Activated CD8-positive, alpha-beta memory T cell treated with anti-CD3 and anti-CD28 coated beads for 48 hours (primary cell): Measurements from ENCODE around the gene PI4KB.
"Not testable (repeated sequence)": the region's sequence is repeated elsewhere in the genome, so short reads cannot be mapped to it uniquely, and the experiment has no call there.

Experiments
- DNase-seq, 3 experiments: peaks; one replicate each; pipeline ENCODE4 v3.0.0-alpha.2; 2020; ENCODE audit warnings: low read depth in 2 of 3, low spot score in 2 of 3

Gene PI4KB

GRCh38 chr1:151281969-151282882 lies 45.0 kb downstream of the PI4KB start, which contains the start of gene ZNF687:
Gene ZNF687, plus strand, starts transcription at chr1:151282299. Its CDS starts 3,993 bp downstream, at chr1:151286292.
- DNase-seq: peak; percentile 91 to 96 (median 95)

GRCh38 chr1:151281225-151281968 lies 45.8 kb downstream of the PI4KB start:
- DNase-seq: peak; percentile 97 to 98 (median 98)

GRCh38 chr1:151277249-151277648 lies 50.0 kb downstream of the PI4KB start:
- DNase-seq: no peak

GRCh38 chr1:151275341-151275740 lies 51.9 kb downstream of the PI4KB start:
- DNase-seq: not testable (repeated sequence)

GRCh38 chr1:151273924-151274466 lies 53.2 kb downstream of the PI4KB start:
- no peak for DNase-seq

- DNase-seq: no peak
These were observed 59.5 kb downstream of the PI4KB start for GRCh38 chr1:151267760-151268159.

- no peak for DNase-seq
These were observed 60.4 kb downstream of the PI4KB start for GRCh38 chr1:151266821-151267220.

- DNase-seq: no peak
These were observed 60.9 kb downstream of the PI4KB start for GRCh38 chr1:151266315-151266714.

- no peak for DNase-seq
These were observed 61.6 kb downstream of the PI4KB start for GRCh38 chr1:151265446-151266236.

GRCh38 chr1:151259351-151259750 lies 67.9 kb downstream of the PI4KB start:
- DNase-seq: no peak

- DNase-seq: no peak
These were observed 71.8 kb downstream of the PI4KB start for GRCh38 chr1:151255381-151255780.

- peak; percentile 80 to 85 (median 82) for DNase-seq
These were observed 72.7 kb downstream of the PI4KB start, which contains the start of gene PSMD4 for GRCh38 chr1:151254217-151255213. Gene PSMD4, plus strand, starts transcription at chr1:151254734. Its CDS starts 49 bp downstream, at chr1:151254783.

GRCh38 chr1:151251656-151252470 lies 75.4 kb downstream of the PI4KB start:
- peak in 1 of 3 experiments; percentile 11 for DNase-seq

GRCh38 chr1:151246786-151247185 lies 80.4 kb downstream of the PI4KB start:
- DNase-seq: no peak

GRCh38 chr1:151243683-151244216 lies 83.5 kb downstream of the PI4KB start:
- DNase-seq: no peak

- DNase-seq: no peak
These were observed 84.8 kb downstream of the PI4KB start for GRCh38 chr1:151242442-151242841.
